Measurements from ENCODE around the gene LPCAT3. TPM values are rescaled to one million over a fixed set of nuclear protein-coding genes. Genes with fewer than 3 reads are reported as not detected.

The LPCAT3 gene
- total RNA-seq, 1 experiment from 2014 or later, result 54.3 TPM

DNA sequence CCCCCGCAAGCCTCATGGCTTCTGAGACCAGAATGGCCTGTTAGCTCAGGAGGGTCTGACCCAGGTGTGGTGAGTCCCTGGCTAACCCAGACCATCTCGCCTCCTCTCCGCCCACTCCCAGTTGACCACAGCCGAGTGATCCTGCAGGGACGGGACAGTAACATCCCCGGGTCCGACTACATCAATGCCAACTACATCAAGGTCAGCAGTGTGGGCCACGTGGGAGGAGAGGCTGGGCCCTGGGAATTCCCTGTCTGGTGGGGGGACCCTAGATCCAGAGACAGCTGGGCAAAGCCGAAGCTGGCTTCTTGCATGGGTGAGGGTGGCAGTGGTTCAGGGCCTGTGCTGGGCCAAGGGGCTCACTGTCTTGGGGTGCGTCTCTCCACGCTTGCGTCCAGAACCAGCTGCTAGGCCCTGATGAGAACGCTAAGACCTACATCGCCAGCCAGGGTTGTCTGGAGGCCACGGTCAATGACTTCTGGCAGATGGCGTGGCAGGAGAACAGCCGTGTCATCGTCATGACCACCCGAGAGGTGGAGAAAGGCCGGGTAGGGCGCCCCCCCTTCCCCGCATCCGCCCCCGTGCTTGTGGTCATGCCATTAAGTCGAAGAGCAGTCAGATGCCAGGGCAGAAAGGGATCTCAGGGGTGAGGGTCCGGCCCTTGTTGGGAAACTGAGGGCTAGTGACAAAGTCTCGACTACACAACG lies 62.1 kb downstream of the LPCAT3 start:
- Histone ChIP-seq H3K27ac (ENCODE audit: low read length) (no peak overlapping the region), H3K4me1 (ENCODE audit: control insufficient read depth, insufficient read depth, low read length) (peaks cover under 1% of the 10 kb centered on the region; the same call in 1 of the 2 replicates), H3K9me3 (ENCODE audit: control insufficient read depth, insufficient read depth, low read depth, low read length) (no peaks in the 10 kb centered on the region), H3K4me3 (ENCODE audit: low read depth in 2 of 2, low read length in 2 of 2) (no peak overlapping the region), H3K36me3 (ENCODE audit: control insufficient read depth, insufficient read depth, low read length) (no peaks in the 10 kb centered on the region), H3K27me3 (ENCODE audit: control insufficient read depth, insufficient read depth, low read length) (no peaks in the 10 kb centered on the region)
- TF ChIP-seq TCF7L2 (IDR thresholded peaks at IDR 0.05; ENCODE audit: low read depth, low read length) (no peak), POLR2AphosphoS5 (IDR thresholded peaks at IDR 0.05; ENCODE audit: low read depth, low read length) (no peak), SIN3A (IDR thresholded peaks at IDR 0.05; ENCODE audit: borderline replicate concordance, insufficient read depth, low read depth, low read length) (no peak)
- TF ChIP-seq, protein P1, sequence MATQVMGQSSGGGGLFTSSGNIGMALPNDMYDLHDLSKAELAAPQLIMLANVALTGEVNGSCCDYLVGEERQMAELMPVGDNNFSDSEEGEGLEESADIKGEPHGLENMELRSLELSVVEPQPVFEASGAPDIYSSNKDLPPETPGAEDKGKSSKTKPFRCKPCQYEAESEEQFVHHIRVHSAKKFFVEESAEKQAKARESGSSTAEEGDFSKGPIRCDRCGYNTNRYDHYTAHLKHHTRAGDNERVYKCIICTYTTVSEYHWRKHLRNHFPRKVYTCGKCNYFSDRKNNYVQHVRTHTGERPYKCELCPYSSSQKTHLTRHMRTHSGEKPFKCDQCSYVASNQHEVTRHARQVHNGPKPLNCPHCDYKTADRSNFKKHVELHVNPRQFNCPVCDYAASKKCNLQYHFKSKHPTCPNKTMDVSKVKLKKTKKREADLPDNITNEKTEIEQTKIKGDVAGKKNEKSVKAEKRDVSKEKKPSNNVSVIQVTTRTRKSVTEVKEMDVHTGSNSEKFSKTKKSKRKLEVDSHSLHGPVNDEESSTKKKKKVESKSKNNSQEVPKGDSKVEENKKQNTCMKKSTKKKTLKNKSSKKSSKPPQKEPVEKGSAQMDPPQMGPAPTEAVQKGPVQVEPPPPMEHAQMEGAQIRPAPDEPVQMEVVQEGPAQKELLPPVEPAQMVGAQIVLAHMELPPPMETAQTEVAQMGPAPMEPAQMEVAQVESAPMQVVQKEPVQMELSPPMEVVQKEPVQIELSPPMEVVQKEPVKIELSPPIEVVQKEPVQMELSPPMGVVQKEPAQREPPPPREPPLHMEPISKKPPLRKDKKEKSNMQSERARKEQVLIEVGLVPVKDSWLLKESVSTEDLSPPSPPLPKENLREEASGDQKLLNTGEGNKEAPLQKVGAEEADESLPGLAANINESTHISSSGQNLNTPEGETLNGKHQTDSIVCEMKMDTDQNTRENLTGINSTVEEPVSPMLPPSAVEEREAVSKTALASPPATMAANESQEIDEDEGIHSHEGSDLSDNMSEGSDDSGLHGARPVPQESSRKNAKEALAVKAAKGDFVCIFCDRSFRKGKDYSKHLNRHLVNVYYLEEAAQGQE (IDR thresholded peaks at IDR 0.05; ENCODE audit: insufficient read depth in 1 of 2, low read depth in 2 of 2, low read length in 1 of 2), result no peak
- TF ChIP-seq, protein P2, sequence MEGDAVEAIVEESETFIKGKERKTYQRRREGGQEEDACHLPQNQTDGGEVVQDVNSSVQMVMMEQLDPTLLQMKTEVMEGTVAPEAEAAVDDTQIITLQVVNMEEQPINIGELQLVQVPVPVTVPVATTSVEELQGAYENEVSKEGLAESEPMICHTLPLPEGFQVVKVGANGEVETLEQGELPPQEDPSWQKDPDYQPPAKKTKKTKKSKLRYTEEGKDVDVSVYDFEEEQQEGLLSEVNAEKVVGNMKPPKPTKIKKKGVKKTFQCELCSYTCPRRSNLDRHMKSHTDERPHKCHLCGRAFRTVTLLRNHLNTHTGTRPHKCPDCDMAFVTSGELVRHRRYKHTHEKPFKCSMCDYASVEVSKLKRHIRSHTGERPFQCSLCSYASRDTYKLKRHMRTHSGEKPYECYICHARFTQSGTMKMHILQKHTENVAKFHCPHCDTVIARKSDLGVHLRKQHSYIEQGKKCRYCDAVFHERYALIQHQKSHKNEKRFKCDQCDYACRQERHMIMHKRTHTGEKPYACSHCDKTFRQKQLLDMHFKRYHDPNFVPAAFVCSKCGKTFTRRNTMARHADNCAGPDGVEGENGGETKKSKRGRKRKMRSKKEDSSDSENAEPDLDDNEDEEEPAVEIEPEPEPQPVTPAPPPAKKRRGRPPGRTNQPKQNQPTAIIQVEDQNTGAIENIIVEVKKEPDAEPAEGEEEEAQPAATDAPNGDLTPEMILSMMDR (IDR thresholded peaks at IDR 0.05), result no peak
- ChIA-PET POLR2A (no interaction called here), CTCF (no interaction called here)
- in situ Hi-C loops (cut with HindIII; ENCODE audit: low pct_unique_long_range_greater_than_20kb, low sequenced_read_pairs) (no loop called here), intact Hi-C loops (cut with micrococcal nuclease; ENCODE audit: unreplicated experiment) (no loop called here)
- ATAC-seq (no peak), DNase-seq (ENCODE audit: low read depth, low spot score) (no peak)
- BruUV-seq (replicated peaks), result no TSS peak

DNA sequence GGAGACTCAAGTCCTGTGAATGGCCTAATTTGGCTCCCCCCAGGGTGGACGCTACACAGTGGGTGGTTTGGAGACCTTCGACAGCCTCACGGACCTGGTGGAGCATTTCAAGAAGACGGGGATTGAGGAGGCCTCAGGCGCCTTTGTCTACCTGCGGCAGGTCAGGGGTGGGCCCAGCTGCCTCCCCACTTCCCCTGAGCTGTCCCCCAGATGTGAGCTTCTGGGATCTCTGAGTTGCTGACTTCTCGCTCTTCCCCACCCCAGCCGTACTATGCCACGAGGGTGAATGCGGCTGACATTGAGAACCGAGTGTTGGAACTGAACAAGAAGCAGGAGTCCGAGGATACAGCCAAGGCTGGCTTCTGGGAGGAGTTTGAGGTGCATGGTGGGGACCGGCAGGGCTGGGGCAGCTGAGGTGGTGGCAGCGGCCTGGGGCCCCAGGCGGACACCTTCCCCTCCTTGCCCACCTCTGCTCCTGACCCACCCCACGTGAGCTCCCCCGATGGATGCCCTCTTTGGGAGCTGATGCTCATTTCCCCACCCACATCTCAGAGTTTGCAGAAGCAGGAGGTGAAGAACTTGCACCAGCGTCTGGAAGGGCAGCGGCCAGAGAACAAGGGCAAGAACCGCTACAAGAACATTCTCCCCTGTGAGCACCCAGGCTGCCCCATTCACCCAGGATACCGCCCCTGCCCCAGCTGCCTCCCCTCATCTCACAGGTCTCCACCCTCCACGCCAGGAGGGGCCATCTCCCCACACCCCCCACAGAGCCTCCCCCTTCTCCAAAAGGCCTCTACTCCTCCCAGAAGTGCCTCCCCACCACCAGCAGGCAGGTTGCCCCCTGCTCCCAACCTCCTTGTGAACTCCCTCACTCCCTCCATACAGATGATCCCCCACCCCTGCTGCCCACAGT lies 62.9 kb downstream of the LPCAT3 start:
- DNase-seq (ENCODE audit: low read depth, low spot score) (no peak), ATAC-seq (no peak)
- Histone ChIP-seq H3K4me1 (ENCODE audit: control insufficient read depth, insufficient read depth, low read length) (no peaks in the 10 kb centered on the region), H3K27me3 (ENCODE audit: control insufficient read depth, insufficient read depth, low read length) (no peaks in the 10 kb centered on the region), H3K27ac (ENCODE audit: low read length) (no peak overlapping the region), H3K9me3 (ENCODE audit: control insufficient read depth, insufficient read depth, low read depth, low read length) (no peaks in the 10 kb centered on the region), H3K4me3 (ENCODE audit: low read depth in 2 of 2, low read length in 2 of 2) (no peak overlapping the region), H3K36me3 (ENCODE audit: control insufficient read depth, insufficient read depth, low read length) (no peaks in the 10 kb centered on the region)
- ChIA-PET POLR2A (interaction anchor here (0.6 kb wide), 1 partner anchor 60 kb away, joined by 3 read pairs; no protein-coding TSS in a partner anchor), CTCF (no interaction called here)
- intact Hi-C loops (cut with micrococcal nuclease; ENCODE audit: unreplicated experiment) (no loop called here), in situ Hi-C loops (cut with HindIII; ENCODE audit: low pct_unique_long_range_greater_than_20kb, low sequenced_read_pairs) (no loop called here)
- BruUV-seq (replicated peaks), result no TSS peak
- TF ChIP-seq, protein P2 (IDR thresholded peaks at IDR 0.05), result no peak
- TF ChIP-seq, protein P1 (IDR thresholded peaks at IDR 0.05; ENCODE audit: insufficient read depth in 1 of 2, low read depth in 2 of 2, low read length in 1 of 2), result no peak
- no peak for TF ChIP-seq TCF7L2 (IDR thresholded peaks at IDR 0.05; ENCODE audit: low read depth, low read length)
- TF ChIP-seq POLR2AphosphoS5 (IDR thresholded peaks at IDR 0.05; ENCODE audit: low read depth, low read length), result no peak
- no peak for TF ChIP-seq SIN3A (IDR thresholded peaks at IDR 0.05; ENCODE audit: borderline replicate concordance, insufficient read depth, low read depth, low read length)

All from Panc1 (cell line).